ENCODE data around the gene LRIG2. TPM values are rescaled to one million over a fixed set of nuclear protein-coding genes. Genes with fewer than 3 reads are reported as not detected.

LRIG2 gene
- total RNA-seq, 1 experiment from 2014 or later = 13.5 TPM

GRCh38 chr1:113035086-113035485 lies 37.9 kb upstream of the LRIG2 start (continued):
- TF ChIP-seq, protein P1, sequence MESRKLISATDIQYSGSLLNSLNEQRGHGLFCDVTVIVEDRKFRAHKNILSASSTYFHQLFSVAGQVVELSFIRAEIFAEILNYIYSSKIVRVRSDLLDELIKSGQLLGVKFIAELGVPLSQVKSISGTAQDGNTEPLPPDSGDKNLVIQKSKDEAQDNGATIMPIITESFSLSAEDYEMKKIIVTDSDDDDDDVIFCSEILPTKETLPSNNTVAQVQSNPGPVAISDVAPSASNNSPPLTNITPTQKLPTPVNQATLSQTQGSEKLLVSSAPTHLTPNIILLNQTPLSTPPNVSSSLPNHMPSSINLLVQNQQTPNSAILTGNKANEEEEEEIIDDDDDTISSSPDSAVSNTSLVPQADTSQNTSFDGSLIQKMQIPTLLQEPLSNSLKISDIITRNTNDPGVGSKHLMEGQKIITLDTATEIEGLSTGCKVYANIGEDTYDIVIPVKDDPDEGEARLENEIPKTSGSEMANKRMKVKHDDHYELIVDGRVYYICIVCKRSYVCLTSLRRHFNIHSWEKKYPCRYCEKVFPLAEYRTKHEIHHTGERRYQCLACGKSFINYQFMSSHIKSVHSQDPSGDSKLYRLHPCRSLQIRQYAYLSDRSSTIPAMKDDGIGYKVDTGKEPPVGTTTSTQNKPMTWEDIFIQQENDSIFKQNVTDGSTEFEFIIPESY (IDR thresholded peaks at IDR 0.05; ENCODE audit: extremely low read depth, insufficient replicate concordance, low read length) = no peak
- no peak for TF ChIP-seq TCF7L2 (IDR thresholded peaks at IDR 0.05; ENCODE audit: borderline replicate concordance, extremely low read depth, insufficient read depth, insufficient read length)
- TF ChIP-seq YY1 (IDR thresholded peaks at IDR 0.05; ENCODE audit: extremely low read depth, insufficient replicate concordance, low read depth, low read length) = no peak
- no peak for TF ChIP-seq EZH2phosphoT487 (IDR thresholded peaks at IDR 0.05; ENCODE audit: borderline replicate concordance)
- TF ChIP-seq CEBPB (IDR thresholded peaks at IDR 0.05; ENCODE audit: low read depth) = no peak
- TF ChIP-seq CBX3 (IDR thresholded peaks at IDR 0.05; ENCODE audit: low read depth) = no peak
- no peak for TF ChIP-seq REST (IDR thresholded peaks at IDR 0.05; ENCODE audit: low read depth)
